Ureter (tissue), 1 donor: ENCODE results near the gene MZT2A. TPM values are rescaled to one million over a fixed set of nuclear protein-coding genes. Genes with fewer than 3 reads are reported as not detected.
"Not testable (repeated sequence)": the region's sequence is repeated elsewhere in the genome, so short reads cannot be mapped to it uniquely, and the experiment has no call there.

Source experiments
- DNase-seq: peaks from one replicate; pipeline ENCODE4 v3.0.0-alpha.2; 2020; ENCODE audit warnings: low spot score
- total RNA-seq: library from RNA; stranded (reverse); gene quantifications from one replicate; pipeline ENCODE4 v1.2.4, GENCODE V29; 2023
- donor health status: DM: yes; HTN: yes; CAD: no.

The MZT2A gene
- total RNA-seq, 1 donor from 2014 or later = 59.1 TPM

GRCh38 chr2:131454914-131455313 is 37.3 kb downstream of the MZT2A start:
- DNase-seq = not testable (repeated sequence)

- DNase-seq = not testable (repeated sequence)
These were observed 40.8 kb downstream of the MZT2A start for GRCh38 chr2:131451265-131451949.

GRCh38 chr2:131447981-131448380 is 44.2 kb downstream of the MZT2A start:
- DNase-seq = not testable (repeated sequence)

- no peak for DNase-seq
These were observed 46.3 kb downstream of the MZT2A start for GRCh38 chr2:131445896-131446295.

- not testable (repeated sequence) for DNase-seq
These were observed 46.7 kb downstream of the MZT2A start for GRCh38 chr2:131445515-131445797.

- not testable (repeated sequence) for DNase-seq
These were observed 47.3 kb downstream of the MZT2A start for GRCh38 chr2:131444736-131445514.

GRCh38 chr2:131440742-131441468 is 51.3 kb downstream of the MZT2A start:
- not testable (repeated sequence) for DNase-seq

Other genes with a start within 250 kb of the MZT2A start
- gene RAB6D, start 128.2 kb downstream of the MZT2A start, total RNA-seq = 0.13 TPM
- not detected for gene TUBA3D, start 16.3 kb downstream of the MZT2A start, total RNA-seq
- 2.0 TPM for gene CCDC74A, start 35.5 kb upstream of the MZT2A start, total RNA-seq